Measurements from ENCODE around the gene DGAT2.
"Not testable (repeated sequence)": the region's sequence is repeated elsewhere in the genome, so short reads cannot be mapped to it uniquely, and the experiment has no call there.

The DGAT2 gene

GRCh38 chr11:75768112-75768908 is at the start of gene DGAT2:
DGAT2 (plus strand) TSS chr11:75768778; CDS start chr11:75768992, 214 bp downstream.
- DNase-seq = no peak

GRCh38 chr11:75719340-75720239 is 49.0 kb upstream of the DGAT2 start:
- no peak for DNase-seq

GRCh38 chr11:75720639-75721038 is 47.9 kb upstream of the DGAT2 start:
- DNase-seq = no peak

- no peak for DNase-seq
Measured at GRCh38 chr11:75721852-75722668, 46.5 kb upstream of the DGAT2 start.

- DNase-seq = no peak
Measured at GRCh38 chr11:75722669-75723042, 45.9 kb upstream of the DGAT2 start.

GRCh38 chr11:75725547-75726320 is 42.8 kb upstream of the DGAT2 start:
- no peak for DNase-seq

- no peak for DNase-seq
Measured at GRCh38 chr11:75728992-75729391, 39.6 kb upstream of the DGAT2 start.

- DNase-seq = no peak
Measured at GRCh38 chr11:75731095-75731494, 37.5 kb upstream of the DGAT2 start.

GRCh38 chr11:75733071-75733430 is 35.5 kb upstream of the DGAT2 start:
- DNase-seq = no peak

- no peak for DNase-seq
Measured at GRCh38 chr11:75733431-75734107, 35.0 kb upstream of the DGAT2 start.

GRCh38 chr11:75734491-75735180 is 33.9 kb upstream of the DGAT2 start:
- DNase-seq = no peak

GRCh38 chr11:75735181-75735845 is 33.3 kb upstream of the DGAT2 start:
- DNase-seq = no peak

- no peak for DNase-seq
Measured at GRCh38 chr11:75737314-75737713, 31.3 kb upstream of the DGAT2 start.

- DNase-seq = no peak
Measured at GRCh38 chr11:75740681-75741080, 27.9 kb upstream of the DGAT2 start.

GRCh38 chr11:75743159-75743558 is 25.4 kb upstream of the DGAT2 start:
- DNase-seq = not testable (repeated sequence)

- no peak for DNase-seq
Measured at GRCh38 chr11:75743711-75744563, 24.6 kb upstream of the DGAT2 start.

GRCh38 chr11:75745807-75746206 is 22.8 kb upstream of the DGAT2 start:
- no peak for DNase-seq

- not testable (repeated sequence) for DNase-seq
Measured at GRCh38 chr11:75748729-75749273, 19.8 kb upstream of the DGAT2 start.

- not testable (repeated sequence) for DNase-seq
Measured at GRCh38 chr11:75754933-75755332, 13.6 kb upstream of the DGAT2 start.

All from cerebellar nuclear complex (tissue), 1 donor.